ENCODE measurements around the gene INSM1. TPM values are rescaled to one million over a fixed set of nuclear protein-coding genes. Genes with fewer than 3 reads are reported as not detected.

Gene INSM1
- total RNA-seq, 1 experiment from 2014 or later: 0.07 TPM

- ChIA-PET CTCF (no interaction called here), POLR2A (no interaction called here)
- no TSS peak for BruUV-seq (replicated peaks)
These were observed 47.4 kb downstream of the INSM1 start for GRCh38 chr20:20415321-20415720.

GRCh38 chr20:20417876-20418676 lies 50.2 kb downstream of the INSM1 start:
- no peak overlapping the region for H3K9ac ChIP-seq (ENCODE audit: low read length)
- no peaks in the 10 kb centered on the region for H3K79me2 ChIP-seq (ENCODE audit: insufficient read depth, low read length)
- H2AFZ ChIP-seq (ENCODE audit: low read depth, low read length, poor library complexity, severe bottlenecking): no peak overlapping the region
- POLR2A ChIA-PET: no interaction called here
- H3K27me3 ChIP-seq (ENCODE audit: insufficient read depth, low read length): no peaks in the 10 kb centered on the region
- H3K27ac ChIP-seq (ENCODE audit: low read depth, low read length): no peak overlapping the region
- H3K9me3 ChIP-seq (ENCODE audit: control insufficient read depth in 1 of 2, insufficient read depth in 1 of 2, low read depth in 1 of 2, low read length in 2 of 2): no peaks in the 10 kb centered on the region
- H3K4me2 ChIP-seq (ENCODE audit: low read length): no peak overlapping the region
- H3K36me3 ChIP-seq (ENCODE audit: control insufficient read depth in 1 of 2, insufficient read depth in 2 of 2, low read length in 2 of 2): no peaks in the 10 kb centered on the region
- H3K9me2 ChIP-seq (ENCODE audit: insufficient read depth): no peaks in the 10 kb centered on the region
- intact Hi-C loops (cut with micrococcal nuclease): no loop called here
- RAD21 ChIA-PET (ENCODE audit: low non-redundant PET in 1 of 2, low total read pairs in 2 of 2, uncharacterized antibody in 2 of 2, unreplicated experiment in 2 of 2): no interaction called here
- TF ChIP-seq TCF7L2 (IDR thresholded peaks at IDR 0.05; ENCODE audit: borderline replicate concordance, extremely low read depth, insufficient read depth, insufficient read length) (no peak), MAX (IDR thresholded peaks at IDR 0.05) (no peak), SIN3A (IDR thresholded peaks at IDR 0.05; ENCODE audit: low read depth) (no peak), POLR2AphosphoS5 (IDR thresholded peaks at IDR 0.05; ENCODE audit: low read depth, low read length) (no peak), YY1 (IDR thresholded peaks at IDR 0.05; ENCODE audit: extremely low read depth, insufficient replicate concordance, low read depth, low read length) (no peak), FOSL1 (IDR thresholded peaks at IDR 0.05; ENCODE audit: low read depth) (no peak), ZFX (IDR thresholded peaks at IDR 0.05) (no peak), EZH2 (IDR thresholded peaks at IDR 0.05) (no peak)
- H4K20me1 ChIP-seq (ENCODE audit: insufficient read depth): no peaks in the 10 kb centered on the region
- no peak overlapping the region for H3K4me3 ChIP-seq (replicated peaks in 1 of 2; ENCODE audit: low read depth in 1 of 2, low read length in 2 of 2)
- ATAC-seq (no peak), DNase-seq (ENCODE audit: low read depth, low spot score) (no peak)
- CTCF ChIA-PET: no interaction called here
- no peaks in the 10 kb centered on the region for H3K4me1 ChIP-seq (ENCODE audit: control insufficient read depth in 1 of 2, insufficient read depth in 2 of 2, low read length in 2 of 2)
- BruUV-seq (replicated peaks): no TSS peak

More at GRCh38 chr20:20415321-20415720, 47.4 kb downstream of the INSM1 start:
- Histone ChIP-seq H3K4me3 (replicated peaks in 1 of 2; ENCODE audit: low read depth in 1 of 2, low read length in 2 of 2) (no peak overlapping the region), H3K4me1 (ENCODE audit: control insufficient read depth in 1 of 2, insufficient read depth in 2 of 2, low read length in 2 of 2) (no peaks in the 10 kb centered on the region), H3K27me3 (ENCODE audit: insufficient read depth, low read length) (no peaks in the 10 kb centered on the region), H4K20me1 (ENCODE audit: insufficient read depth) (no peaks in the 10 kb centered on the region), H2AFZ (ENCODE audit: low read depth, low read length, poor library complexity, severe bottlenecking) (no peak overlapping the region), H3K79me2 (ENCODE audit: insufficient read depth, low read length) (no peaks in the 10 kb centered on the region), H3K9me3 (ENCODE audit: control insufficient read depth in 1 of 2, insufficient read depth in 1 of 2, low read depth in 1 of 2, low read length in 2 of 2) (no peaks in the 10 kb centered on the region), H3K4me2 (ENCODE audit: low read length) (no peak overlapping the region), H3K36me3 (ENCODE audit: control insufficient read depth in 1 of 2, insufficient read depth in 2 of 2, low read length in 2 of 2) (no peaks in the 10 kb centered on the region), H3K9me2 (ENCODE audit: insufficient read depth) (no peaks in the 10 kb centered on the region), H3K27ac (ENCODE audit: low read depth, low read length) (no peak overlapping the region), H3K9ac (ENCODE audit: low read length) (no peak overlapping the region)
- TF ChIP-seq YY1 (IDR thresholded peaks at IDR 0.05; ENCODE audit: extremely low read depth, insufficient replicate concordance, low read depth, low read length) (no peak), EZH2phosphoT487 (IDR thresholded peaks at IDR 0.05; ENCODE audit: borderline replicate concordance) (no peak), MAX (IDR thresholded peaks at IDR 0.05) (no peak), POLR2AphosphoS5 (IDR thresholded peaks at IDR 0.05; ENCODE audit: low read depth, low read length) (no peak), EGR1 (IDR thresholded peaks at IDR 0.05; ENCODE audit: low read depth) (no peak), ZNF274 (IDR thresholded peaks at IDR 0.05; ENCODE audit: low read depth, low read length) (no peak), ZFX (IDR thresholded peaks at IDR 0.05) (no peak), SP1 (IDR thresholded peaks at IDR 0.05; ENCODE audit: low read depth) (no peak), ATF3 (IDR thresholded peaks at IDR 0.05) (no peak), EZH2 (IDR thresholded peaks at IDR 0.05) (no peak), SRF (IDR thresholded peaks at IDR 0.05; ENCODE audit: low read depth) (no peak), FOSL1 (IDR thresholded peaks at IDR 0.05; ENCODE audit: low read depth) (no peak), SIN3A (IDR thresholded peaks at IDR 0.05; ENCODE audit: low read depth) (no peak), JUND (IDR thresholded peaks at IDR 0.05) (no peak), TCF7L2 (IDR thresholded peaks at IDR 0.05; ENCODE audit: borderline replicate concordance, extremely low read depth, insufficient read depth, insufficient read length) (no peak), ELF1 (IDR thresholded peaks at IDR 0.05; ENCODE audit: borderline replicate concordance, low read depth) (no peak)
- intact Hi-C loops (cut with micrococcal nuclease): no loop called here
- RAD21 ChIA-PET (ENCODE audit: low non-redundant PET in 1 of 2, low total read pairs in 2 of 2, uncharacterized antibody in 2 of 2, unreplicated experiment in 2 of 2): no interaction called here
- ATAC-seq (no peak), DNase-seq (ENCODE audit: low read depth, low spot score) (no peak)
